Measurements from ENCODE around the gene CCDC33.

CCDC33 gene

GRCh38 chr15:74229686-74230085 is 6.4 kb upstream of the CCDC33 start:
- no peak for DNase-seq (ENCODE audit: low read depth)

- DNase-seq (ENCODE audit: low read depth), result no peak
Measured at GRCh38 chr15:74231475-74231874, 4.7 kb upstream of the CCDC33 start.

- no peak for DNase-seq (ENCODE audit: low read depth)
Measured at GRCh38 chr15:74233373-74233772, 2.8 kb upstream of the CCDC33 start.

GRCh38 chr15:74233851-74234597 is 2.1 kb upstream of the CCDC33 start:
- DNase-seq (ENCODE audit: low read depth), result no peak

- no peak for DNase-seq (ENCODE audit: low read depth)
Measured at GRCh38 chr15:74234598-74234875, 1.6 kb upstream of the CCDC33 start.

GRCh38 chr15:74239051-74239705 is 3.1 kb downstream of the CCDC33 start:
- no peak for DNase-seq (ENCODE audit: low read depth)

GRCh38 chr15:74240002-74240568 is 4.0 kb downstream of the CCDC33 start:
- DNase-seq (ENCODE audit: low read depth), result peak; percentile 76

GRCh38 chr15:74240897-74241614 is 4.9 kb downstream of the CCDC33 start:
- DNase-seq (ENCODE audit: low read depth), result no peak

GRCh38 chr15:74242441-74243185 is 6.5 kb downstream of the CCDC33 start:
- no peak for DNase-seq (ENCODE audit: low read depth)

GRCh38 chr15:74243431-74243830 is 7.3 kb downstream of the CCDC33 start:
- DNase-seq (ENCODE audit: low read depth), result no peak

GRCh38 chr15:74244822-74245341 is 8.8 kb downstream of the CCDC33 start:
- DNase-seq (ENCODE audit: low read depth), result no peak

- no peak for DNase-seq (ENCODE audit: low read depth)
Measured at GRCh38 chr15:74245342-74245931, 9.3 kb downstream of the CCDC33 start.

- no peak for DNase-seq (ENCODE audit: low read depth)
Measured at GRCh38 chr15:74250266-74250665, 14.1 kb downstream of the CCDC33 start.

GRCh38 chr15:74251131-74251811 is 15.1 kb downstream of the CCDC33 start:
- no peak for DNase-seq (ENCODE audit: low read depth)

- DNase-seq (ENCODE audit: low read depth), result no peak
Measured at GRCh38 chr15:74252291-74252690, 16.2 kb downstream of the CCDC33 start.

- no peak for DNase-seq (ENCODE audit: low read depth)
Measured at GRCh38 chr15:74252721-74253120, 16.6 kb downstream of the CCDC33 start.

GRCh38 chr15:74253211-74253921 is 17.2 kb downstream of the CCDC33 start:
- DNase-seq (ENCODE audit: low read depth), result no peak

GRCh38 chr15:74257105-74257504 is 21.0 kb downstream of the CCDC33 start:
- no peak for DNase-seq (ENCODE audit: low read depth)

- DNase-seq (ENCODE audit: low read depth), result no peak
Measured at GRCh38 chr15:74257623-74258022, 21.5 kb downstream of the CCDC33 start.

Measured in fibroblast of the conjunctiva (primary cell).